HG02623 (cell line): ENCODE measurements around the gene SLC25A21.

Source experiments
- ATAC-seq: cut with Tn5 transposase; IDR thresholded peaks from one replicate; pipeline ENCODE4 v1.9.1; 2021; ENCODE audit warnings: moderate library complexity; ENCODE audit not compliant: unreplicated experiment

The SLC25A21 gene

DNA sequence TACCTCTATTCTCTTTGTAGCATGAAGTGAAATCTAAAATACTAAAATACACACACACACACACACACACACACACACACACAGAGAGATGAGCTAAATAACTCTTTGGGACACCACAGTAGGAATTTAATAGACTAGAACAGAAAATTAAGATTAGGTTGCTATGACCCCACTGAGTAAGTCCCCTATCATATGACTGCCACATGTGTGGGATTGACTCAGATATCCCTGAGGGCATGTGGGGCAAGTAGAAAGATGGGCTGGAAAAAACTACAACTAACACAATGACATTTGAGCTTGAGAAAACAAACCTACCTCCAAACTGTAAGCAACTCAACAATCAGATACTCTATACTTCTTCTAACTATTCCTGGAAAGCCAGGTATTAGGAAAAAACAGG lies 27.0 kb downstream of the SLC25A21 start:
- no peak for ATAC-seq

DNA sequence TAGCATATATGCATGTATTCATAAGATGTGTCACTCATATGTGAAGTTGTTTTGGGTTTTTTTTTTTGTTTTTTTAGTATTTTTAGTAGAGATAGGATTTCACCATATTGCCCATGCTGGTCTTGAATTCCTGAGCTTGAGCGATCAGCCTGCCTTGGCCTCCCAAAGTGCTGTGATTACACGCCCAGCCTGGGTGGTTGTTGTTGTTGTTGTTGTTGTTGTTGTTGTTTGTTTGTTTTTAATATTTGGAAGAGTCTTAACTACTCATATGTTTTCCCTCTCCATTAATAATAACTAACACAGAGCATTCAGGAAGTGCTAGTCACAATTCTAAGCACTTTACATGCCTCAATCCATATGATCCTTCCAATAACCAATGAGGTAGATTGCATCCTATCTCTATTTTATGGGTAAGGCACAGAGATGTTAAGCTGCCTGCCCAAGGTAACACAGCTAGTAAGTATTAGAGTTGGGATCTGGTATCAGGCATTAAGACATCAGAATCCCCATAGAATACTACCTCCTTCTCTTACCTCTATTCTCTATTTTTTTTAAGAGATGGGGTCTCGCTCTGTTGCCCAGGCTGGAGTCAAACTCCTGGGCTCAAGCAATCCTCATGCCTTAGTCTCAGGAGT lies 27.6 kb downstream of the SLC25A21 start:
- ATAC-seq = no peak

DNA sequence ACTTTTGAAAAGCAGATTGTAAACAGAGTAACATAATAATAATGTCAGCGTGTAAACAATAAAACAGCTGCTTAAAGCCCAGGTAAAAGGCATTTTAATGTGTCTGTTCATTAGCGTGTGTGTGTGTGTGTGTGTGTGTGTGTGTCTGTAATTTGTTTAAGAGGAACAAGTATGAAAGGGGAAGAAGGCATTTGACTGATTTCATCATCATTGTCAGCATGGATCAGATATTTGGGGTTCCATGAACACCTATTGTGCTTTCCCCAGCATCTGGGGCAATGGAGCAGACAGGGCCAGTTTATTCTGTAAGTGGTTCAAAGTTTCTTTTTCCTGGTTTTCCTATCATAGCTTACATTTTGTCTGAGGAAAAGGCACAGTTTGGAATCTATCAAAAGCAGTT lies 28.9 kb downstream of the SLC25A21 start:
- no peak for ATAC-seq

DNA sequence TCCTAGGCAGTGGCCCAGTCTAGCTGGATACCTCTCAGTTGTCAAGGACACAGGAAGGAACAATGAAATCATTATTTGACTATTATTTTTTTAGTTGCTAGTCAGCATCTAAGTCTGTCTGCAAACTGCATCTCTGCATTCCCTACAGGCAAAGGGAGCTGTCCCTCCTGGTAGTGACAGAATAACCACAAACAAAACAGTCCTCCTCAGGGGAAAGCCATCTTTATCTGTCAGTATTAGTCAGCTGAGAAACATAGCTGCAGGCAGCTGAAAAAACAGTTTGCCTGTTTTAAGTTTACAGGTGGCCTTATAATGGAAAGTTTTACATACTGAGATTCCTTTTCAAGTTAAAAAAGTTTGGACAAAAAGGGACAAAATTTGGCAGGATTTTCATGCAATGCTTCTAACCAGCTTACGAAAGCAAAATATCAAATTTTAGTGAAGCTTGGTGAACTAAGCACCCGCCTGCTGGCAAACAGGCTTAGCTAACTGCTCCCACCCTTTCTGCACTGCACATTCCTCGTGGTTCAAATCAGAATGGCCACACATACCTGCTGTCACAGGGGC lies 29.5 kb downstream of the SLC25A21 start:
- no peak for ATAC-seq

DNA sequence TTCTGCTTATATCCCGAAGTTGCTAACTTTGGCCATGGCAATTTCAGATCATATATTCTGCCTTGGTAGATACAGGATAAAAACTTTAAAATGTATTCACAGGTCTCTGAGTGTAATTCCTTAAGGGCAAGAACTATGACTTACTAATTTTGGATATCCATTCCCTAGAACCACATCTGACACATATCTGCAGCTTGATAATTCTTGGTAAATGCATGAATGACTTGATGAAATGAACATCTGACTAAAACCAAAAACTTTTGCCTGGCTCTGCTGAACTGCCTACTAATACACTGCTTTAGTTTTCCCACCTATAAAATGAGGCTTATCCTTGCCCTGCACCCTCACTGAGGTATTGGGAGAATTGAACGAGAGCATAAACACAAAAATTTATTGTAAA lies 32.2 kb downstream of the SLC25A21 start:
- no peak for ATAC-seq

DNA sequence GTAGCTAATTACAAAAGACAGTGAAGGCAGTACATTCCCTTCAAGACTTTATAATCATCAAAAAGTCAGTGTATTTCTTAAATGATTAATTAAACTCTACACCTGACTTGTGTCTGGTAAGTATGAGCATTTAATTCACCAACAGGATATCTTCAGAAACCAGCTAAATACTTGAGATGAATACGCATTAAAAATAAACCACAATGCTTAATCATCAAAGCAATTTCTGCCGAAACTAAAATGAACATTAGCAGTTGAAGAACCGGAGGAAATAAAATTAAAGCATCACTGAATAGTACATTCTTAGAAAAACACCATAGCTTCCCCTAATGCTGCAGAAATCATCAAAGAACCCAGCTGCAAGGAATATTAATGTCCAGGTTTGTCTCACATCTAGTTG lies 32.7 kb downstream of the SLC25A21 start:
- ATAC-seq = no peak

DNA sequence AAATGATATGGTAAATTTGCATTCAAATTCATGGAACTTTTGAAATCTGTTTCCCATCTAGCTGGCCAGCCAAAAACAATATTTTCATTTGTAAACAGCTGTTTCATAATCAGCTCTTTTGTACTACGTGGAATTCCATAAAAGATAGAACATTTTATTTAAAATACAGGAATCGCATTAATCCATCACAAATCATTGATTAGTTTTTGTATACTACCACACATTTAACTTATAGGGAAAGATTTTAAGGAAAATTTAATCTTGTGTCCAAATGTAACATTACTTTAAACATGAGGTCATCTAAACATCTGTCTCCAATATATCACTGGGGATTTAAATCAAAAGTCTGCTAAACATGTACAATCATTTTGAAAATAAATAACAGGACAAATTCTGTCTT lies 33.5 kb downstream of the SLC25A21 start:
- no peak for ATAC-seq

DNA sequence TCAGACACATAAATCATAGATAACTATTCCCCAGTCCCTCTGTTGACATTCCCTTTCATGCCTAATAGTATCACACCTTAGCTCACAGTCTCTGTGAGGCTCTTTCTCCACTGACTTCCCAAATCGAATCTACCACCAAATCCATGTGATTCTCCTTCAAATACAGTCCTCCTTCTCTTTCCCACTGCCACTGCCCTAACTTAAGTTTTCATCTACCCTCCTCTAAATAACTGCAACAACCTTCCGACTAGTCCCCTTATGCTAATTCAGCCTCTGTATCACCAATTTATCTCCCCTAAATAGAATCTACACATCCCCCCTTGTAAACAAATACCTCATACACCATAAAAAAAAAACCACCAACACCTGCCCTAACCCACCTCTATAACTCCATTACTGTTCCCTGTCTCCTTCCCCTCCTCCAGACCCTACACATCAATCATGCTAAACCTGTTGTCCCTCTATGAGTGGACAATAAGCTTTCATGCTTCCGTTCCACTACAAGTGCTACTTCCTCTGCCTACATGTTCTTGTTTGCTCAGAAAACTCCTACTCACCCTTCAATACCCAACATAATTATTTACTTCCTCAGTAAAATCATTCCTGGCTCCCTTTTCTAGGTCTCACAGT lies 39.0 kb downstream of the SLC25A21 start:
- ATAC-seq = no peak

DNA sequence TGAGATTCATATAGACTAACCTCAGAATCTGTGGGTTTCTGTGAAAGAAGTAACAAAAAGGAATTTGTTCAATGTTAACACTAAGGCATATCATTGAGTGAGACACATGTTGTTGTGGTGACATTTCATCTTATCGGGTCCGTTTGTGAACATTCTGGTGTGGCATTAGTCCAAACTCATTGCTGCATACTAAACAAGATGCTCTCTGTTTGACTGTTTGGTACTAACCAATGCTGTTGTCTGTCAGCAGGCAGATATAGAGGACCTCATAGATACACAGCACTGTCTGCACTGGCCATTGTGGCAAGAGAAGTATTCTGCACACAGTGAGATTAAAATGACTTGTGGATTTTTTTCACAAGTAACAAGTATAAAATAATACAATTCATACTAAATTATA lies 41.2 kb downstream of the SLC25A21 start:
- ATAC-seq = no peak

DNA sequence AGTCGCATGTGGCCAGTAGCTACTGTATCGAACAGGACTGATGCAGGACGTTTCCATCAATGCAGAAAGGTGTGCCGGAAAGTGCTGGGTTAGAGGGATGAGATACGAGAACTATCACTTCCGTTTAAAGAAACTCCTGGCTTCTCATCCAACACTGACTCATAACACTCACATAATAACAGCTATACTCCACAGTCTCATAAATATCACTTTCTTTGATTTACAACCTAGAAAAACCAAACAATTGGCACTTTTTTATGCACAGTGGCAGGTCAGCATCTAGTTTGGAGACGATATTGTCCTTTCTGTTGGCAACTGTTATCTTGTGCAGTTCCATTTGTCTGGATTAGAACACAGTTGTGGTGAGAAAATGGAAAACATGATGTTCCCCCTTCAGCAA lies 43.4 kb downstream of the SLC25A21 start:
- no peak for ATAC-seq

DNA sequence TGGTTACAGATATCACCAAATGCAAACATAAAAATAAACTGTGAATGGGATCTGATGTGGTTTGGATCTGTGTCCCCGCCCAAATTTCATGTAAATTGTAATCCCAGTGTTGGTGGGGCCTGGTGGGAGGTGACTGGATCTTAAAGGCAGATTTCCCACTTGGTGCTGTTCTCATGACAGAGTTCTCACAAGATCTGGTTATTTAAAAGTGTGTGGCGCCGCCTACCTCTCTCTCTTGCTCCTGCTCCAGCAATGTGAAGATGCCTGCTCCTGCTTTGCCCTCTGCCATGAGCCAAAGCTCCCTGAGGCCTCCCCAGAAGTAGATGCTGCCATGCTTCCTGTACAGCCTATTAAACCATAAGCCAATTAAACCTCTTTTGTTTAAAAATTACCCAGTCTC lies 47.8 kb downstream of the SLC25A21 start:
- no peak for ATAC-seq

DNA sequence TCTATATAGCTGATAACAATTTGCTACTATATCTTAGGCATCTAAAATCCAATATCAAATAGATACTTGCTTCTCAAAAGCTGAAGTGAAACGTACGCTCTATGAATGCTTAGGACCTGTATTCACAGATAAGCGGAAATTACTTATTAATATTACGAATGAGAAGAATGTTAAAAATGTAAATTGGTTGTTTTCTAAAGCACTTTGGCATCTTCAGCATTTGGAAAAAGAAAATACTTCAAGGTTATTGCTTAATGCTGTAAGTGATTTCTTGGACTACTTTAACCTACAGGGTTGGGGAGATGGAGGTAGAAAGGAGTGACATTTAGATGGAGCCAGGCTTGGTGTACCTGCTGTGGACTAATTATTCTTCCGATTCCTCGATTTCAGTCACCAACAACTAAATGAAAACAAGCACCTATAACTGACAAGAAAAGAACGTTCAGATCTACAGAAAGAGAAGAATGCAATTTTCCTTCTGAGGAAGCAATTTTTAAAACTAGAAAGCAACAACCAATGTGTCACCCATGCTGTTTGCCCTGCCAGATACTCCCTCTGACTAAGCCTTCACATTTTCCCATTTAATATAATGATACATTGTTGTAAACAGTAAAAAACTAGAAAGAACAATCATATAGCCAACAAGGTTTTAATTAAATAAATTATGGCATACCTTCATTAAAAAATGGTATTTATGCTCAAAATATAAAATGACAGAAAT lies 49.3 kb downstream of the SLC25A21 start:
- no peak for ATAC-seq

DNA sequence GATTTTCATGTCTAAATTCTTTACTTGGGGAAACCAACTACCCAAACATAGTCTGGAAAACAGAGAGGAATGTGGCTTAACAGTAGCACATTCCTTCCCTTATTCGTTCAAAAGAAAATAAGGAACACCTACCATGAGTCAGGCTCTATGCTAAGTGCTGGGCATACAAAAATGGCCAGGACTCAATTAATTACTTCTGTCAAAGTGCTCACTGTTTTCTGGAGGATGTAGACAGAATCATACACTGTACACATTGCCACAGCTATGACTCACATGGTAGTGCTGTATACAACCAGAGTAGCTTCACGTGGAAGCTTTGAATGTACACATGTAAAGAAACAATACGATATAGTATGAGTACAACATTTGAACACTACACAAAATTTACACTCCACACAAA lies 50.1 kb downstream of the SLC25A21 start:
- ATAC-seq = no peak

DNA sequence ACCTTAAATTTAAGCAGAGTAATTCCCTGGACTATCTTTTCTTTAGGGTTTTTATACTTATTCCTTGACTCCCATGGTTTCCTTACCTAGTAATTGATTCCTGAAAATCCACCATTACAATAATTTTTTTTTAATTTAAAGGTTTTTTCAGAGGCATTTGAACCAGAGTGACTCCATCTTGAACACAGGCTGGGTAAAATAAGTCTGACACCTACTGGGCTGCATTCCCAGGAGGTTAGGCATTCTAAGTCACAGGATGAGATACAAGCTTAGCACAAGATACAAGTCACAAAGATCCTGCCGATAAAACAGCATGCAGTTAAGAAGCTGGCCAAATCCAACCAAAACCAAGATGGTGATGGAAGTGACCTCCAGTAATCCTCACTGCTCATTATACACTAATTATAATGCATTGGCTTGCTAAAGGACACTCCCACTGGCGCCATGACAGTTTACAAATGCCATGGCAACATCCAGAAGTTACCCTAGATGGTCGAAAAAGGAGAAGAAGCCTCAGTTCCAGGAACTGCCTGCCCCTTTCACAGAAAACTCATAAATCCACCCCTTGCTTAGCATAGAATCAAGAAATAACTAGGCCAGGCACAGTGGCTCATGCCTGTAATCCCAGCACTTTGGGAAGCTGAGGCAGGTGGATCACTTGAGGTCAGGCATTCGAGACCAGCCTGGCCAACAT lies 53.6 kb downstream of the SLC25A21 start:
- ATAC-seq = no peak

DNA sequence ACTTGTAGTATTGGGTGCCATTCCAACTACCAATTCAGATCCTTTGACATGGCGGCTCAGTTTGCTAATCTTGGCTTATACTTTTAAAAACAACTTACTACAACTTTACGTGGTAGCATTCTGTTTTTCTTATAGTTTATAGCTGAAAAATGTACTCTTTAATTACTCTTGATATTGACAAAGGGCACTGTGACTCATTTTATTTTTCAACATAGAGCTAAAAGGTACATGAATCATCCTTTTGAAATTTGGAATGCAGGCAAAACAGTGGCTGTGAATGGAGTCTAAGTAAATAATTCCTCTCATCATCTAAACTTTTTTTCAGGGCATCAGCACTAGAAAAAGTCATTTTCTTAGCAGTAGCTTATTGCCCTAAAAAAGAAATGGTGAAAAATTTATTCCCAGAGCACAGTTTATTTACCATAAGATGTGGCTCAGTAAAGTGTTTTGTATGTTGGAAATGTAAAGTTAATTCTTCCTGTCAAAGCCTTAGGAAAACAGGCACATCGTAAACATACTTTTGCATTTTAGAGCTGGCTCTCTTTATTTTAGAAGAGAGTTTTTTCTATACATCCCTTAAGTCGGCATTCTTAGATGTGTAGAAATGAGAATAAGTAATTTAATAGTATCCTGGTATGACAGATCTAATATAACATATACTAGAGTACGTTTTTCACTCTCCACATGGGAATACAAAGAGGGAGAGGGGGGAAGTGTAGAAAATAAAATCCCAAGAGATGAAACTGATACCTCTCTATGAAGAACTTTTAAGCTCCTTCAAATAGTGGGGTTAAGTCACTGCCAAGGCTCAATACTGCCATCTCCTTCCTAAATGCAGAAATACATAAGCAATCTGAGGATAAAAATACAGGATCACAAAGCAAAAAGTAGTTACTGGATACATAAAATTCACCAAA lies 55.2 kb downstream of the SLC25A21 start:
- ATAC-seq = no peak

DNA sequence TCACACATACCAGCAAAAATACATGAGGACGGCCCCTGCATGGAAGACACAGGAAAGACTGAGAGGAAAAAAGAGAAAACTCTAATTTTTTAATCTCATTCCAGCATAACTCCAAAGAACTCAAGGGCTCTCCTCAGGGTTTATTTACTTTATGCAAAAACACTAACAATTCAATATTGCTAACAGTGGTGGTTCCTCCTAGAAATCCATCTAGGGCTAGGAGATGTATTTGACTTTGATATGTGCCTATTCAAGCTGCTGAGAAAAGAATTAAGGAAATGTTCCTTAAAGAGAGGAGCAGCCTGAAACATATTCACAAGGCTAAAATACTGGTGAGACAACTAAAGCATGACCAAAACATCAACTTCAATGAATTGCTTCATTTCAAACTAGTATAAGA lies 57.0 kb downstream of the SLC25A21 start:
- no peak for ATAC-seq

DNA sequence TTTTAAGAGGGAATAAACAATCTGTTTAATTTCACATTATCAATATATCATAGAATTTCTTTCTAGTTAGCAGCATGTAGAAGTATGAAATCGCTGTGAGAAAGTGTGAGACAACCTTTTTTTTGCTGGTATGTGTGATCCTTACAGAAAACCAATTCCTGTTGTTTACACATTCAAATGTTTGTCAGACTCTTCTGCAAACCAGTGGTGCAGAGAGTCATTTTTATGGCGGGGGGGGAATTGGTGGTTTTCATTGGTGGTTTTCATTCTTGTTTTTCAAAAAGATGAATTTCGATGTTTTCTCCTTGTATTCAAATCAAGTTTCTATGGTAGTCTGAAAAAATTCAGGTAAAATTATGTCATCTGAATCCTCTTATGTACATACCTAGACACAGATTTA lies 57.8 kb downstream of the SLC25A21 start:
- no peak for ATAC-seq

DNA sequence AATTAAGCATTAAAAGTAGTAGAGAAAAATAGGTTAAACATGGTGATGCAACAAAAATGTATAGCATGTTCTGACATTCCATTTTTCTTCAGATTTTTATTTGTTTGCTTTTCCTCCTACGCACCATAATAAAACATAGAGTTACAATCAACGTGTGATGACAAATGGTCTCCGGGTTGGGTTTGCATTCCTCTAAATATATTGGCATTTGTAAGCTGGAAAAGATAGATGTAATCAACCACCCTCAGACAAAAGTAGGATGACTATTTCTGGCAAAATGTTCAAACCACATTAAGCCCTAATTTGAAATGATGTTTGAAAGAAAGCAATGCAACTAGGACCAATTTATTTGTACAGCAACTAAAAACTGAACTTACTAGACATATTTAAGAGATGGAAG lies 58.4 kb downstream of the SLC25A21 start:
- no peak for ATAC-seq

DNA sequence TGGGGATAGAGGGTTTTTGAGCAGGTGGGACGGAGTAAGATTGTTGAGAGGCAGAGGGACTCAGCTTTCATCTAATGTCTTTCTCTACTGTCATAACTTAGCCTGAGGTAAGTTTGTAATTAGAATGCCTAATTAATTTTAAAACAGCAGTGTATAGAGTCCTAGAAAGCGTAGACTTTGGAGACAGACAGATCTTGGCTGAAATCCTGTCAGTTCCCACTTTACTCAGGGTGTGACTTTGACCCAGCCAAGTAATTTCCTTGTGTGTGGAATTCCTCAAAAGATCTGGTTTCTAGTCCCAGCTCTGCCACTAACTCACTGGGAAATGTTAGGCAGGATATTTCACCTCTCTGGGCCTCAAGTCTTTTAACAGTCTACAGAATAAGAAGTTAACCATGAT lies 74.3 kb downstream of the SLC25A21 start:
- ATAC-seq = no peak

DNA sequence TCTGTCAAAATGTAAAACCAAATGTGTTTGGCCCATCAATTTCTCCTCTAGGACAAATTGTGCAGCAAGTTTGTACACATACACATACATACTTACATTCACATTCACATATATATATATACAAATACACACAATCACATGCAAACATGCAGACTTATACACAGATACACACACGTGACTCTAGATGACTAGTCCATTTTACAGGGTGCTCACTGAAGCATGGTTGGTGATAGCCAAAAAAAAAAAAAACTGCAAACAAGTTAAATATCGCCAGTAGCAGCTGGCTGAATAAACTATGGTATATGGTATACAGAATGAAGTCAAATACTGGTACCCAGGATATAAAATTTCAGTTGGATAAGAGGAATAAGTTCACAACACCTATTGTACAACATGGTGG lies 77.9 kb downstream of the SLC25A21 start:
- no peak for ATAC-seq

DNA sequence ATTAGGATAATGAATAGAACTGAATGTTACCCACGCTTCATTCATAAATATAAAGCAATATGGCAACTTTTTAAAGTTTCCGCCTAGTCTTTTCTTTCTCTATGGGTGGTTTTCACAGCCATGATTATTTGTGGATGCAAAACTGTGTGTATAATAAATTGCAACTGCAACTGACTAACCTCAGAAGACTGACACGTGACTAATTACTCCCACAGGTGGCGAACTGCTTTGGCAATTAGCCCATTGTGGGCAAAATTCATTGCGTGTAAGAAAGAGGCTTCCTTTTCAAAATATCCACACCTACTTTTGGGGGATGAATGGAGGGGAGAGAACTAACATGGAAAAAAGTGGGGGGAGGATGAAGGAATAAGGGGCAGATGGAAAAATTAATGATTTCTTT lies 79.0 kb downstream of the SLC25A21 start:
- no peak for ATAC-seq
